ENCODE results near the gene KRT7. TPM values are rescaled to one million over a fixed set of nuclear protein-coding genes. Genes with fewer than 3 reads are reported as not detected.

The KRT7 gene
- total and polyA plus RNA-seq, 2 donors (not counting 1 experiment from before 2014, with no cell fraction given), result not detected

DNA sequence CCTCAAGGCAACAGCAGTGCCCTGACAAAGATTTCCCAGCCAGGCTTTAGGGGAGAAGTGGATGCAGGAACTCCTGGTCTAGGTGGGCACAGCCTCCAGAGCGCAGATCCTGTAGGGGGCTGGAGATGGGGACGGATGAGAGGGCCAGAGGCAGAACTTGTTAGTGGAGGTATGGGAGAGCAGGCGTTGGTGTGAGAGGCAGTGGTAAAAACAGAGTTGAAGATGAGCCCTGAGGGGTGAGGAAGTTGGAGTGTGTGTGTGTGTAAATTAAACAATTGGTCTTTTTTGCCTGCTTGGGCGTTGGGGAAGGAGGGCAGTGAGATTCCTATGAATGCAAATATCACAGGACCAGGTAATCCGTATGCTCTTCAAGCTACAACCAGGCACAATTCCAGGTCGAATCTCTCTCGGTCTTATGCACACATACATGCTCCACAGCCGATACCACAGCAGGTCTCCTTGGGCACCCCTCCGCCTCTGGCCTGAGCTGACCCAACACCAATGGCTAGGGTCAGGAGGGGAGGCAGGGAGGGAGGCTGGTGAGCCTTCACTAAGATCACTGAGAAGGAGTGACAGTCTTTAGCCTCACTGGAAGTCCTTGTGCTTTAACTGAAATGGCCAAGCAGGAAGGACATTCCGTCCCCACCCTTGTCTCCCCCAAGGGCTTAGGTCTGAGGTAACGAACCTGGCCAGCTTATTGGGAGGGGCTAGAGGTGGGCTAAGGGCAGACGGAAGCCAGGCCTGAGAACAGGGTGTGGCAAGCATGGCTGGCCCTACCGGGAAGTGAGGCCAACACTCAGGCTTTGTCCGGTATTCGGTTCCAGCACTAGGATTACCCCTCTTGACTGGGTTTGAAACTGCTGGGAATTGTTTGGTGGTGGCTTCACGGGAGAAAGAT, 1.5 kb upstream of the KRT7 start:
- ChIA-PET CTCF (no interaction called here), POLR2A (no interaction called here)
- 79% methylated on average over 14 of the region's 16 CpGs for WGBS (ENCODE audit: insufficient coverage)

DNA sequence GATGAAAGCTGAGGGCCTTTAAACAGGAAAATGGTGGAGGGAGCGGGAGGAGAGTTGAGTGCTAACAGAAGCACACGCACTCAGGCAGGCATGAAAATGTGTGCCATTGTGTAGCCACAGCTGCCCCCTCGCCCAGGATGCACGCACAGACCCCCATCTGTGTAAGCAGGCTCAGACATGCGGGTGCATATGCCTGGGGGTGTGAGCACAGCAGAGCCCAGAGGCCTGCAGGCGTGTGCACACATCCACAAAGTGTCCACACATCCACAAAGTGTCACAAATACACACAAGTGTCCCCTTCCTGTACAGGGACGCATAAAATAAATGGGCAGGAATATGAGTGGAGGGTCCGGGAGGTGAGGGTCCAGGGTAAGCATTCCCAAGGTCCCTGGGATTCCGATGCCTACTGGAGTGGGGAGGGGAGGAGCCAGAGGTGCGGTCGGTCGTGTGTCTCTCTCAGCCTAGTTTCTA, 805 bp upstream of the KRT7 start:
- Histone ChIP-seq H3K9ac (ENCODE audit: low read length) (no peak overlapping the region), H3K79me2 (ENCODE audit: control insufficient read depth, insufficient read depth, low read length) (no peaks in the 10 kb centered on the region), H4K20me1 (ENCODE audit: control insufficient read depth, insufficient read depth, low read length, poor library complexity, severe bottlenecking) (no peaks in the 10 kb centered on the region), H3K4me3 (ENCODE audit: control extremely low read depth in 1 of 5, extremely low read depth in 1 of 5, insufficient read depth in 1 of 5, low read depth in 2 of 5, low read length in 4 of 5) (no peak overlapping the region), H3K4me1 (ENCODE audit: control insufficient read depth in 2 of 2, insufficient read depth in 2 of 2, low read length in 2 of 2) (no peaks in the 10 kb centered on the region), H3K36me3 (replicated peaks in 1 of 2; ENCODE audit: control extremely low read depth in 1 of 2, control insufficient read depth in 1 of 2, extremely low read depth in 1 of 2, insufficient read depth in 2 of 2, low read length in 1 of 2) (no peaks in the 10 kb centered on the region), H3K27me3 (replicated peaks in 1 of 4; ENCODE audit: control extremely low read depth in 1 of 4, control insufficient read depth in 3 of 4, insufficient read depth in 4 of 4, low read length in 3 of 4) (peaks cover 0 to 32% (median 3%) of the 10 kb centered on the region in 4 experiments), H3K4me2 (replicated peaks; ENCODE audit: low read depth, low read length, poor library complexity, severe bottlenecking) (no peak overlapping the region), H2AFZ (ENCODE audit: insufficient read depth, low read depth, low read length, poor library complexity, severe bottlenecking) (no peak overlapping the region), H3K9me3 (ENCODE audit: control extremely low read depth in 1 of 3, control insufficient read depth in 2 of 3, insufficient read depth in 1 of 3, low read length in 2 of 3) (peaks cover 0 to 3% (median 0%) of the 10 kb centered on the region in 3 donors), H3K27ac (ENCODE audit: low read length in 2 of 2) (no peak overlapping the region)
- intact Hi-C loops (cut with micrococcal nuclease), result no loop called here
- ATAC-seq (ENCODE audit: low read depth) (no peak), DNase-seq (no peak)
- no peak for TF ChIP-seq EZH2 (IDR thresholded peaks at IDR 0.05; ENCODE audit: borderline replicate concordance, insufficient read depth, low read depth, low read length, poor library complexity, severe bottlenecking)
- TF ChIP-seq, protein P1, sequence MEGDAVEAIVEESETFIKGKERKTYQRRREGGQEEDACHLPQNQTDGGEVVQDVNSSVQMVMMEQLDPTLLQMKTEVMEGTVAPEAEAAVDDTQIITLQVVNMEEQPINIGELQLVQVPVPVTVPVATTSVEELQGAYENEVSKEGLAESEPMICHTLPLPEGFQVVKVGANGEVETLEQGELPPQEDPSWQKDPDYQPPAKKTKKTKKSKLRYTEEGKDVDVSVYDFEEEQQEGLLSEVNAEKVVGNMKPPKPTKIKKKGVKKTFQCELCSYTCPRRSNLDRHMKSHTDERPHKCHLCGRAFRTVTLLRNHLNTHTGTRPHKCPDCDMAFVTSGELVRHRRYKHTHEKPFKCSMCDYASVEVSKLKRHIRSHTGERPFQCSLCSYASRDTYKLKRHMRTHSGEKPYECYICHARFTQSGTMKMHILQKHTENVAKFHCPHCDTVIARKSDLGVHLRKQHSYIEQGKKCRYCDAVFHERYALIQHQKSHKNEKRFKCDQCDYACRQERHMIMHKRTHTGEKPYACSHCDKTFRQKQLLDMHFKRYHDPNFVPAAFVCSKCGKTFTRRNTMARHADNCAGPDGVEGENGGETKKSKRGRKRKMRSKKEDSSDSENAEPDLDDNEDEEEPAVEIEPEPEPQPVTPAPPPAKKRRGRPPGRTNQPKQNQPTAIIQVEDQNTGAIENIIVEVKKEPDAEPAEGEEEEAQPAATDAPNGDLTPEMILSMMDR (IDR thresholded peaks at IDR 0.05), result no peak
- WGBS (ENCODE audit: insufficient coverage), result 65% methylated on average over 11 of the region's 12 CpGs
- no peaks in the 10 kb centered on the region for H3K4me1 Mint-ChIP-seq
- H3K27me3 Mint-ChIP-seq, result peaks cover 46% of the 10 kb centered on the region
- CTCF ChIA-PET, result no interaction called here
- no peak overlapping the region for H3K4me3 Mint-ChIP-seq
- H3K27ac Mint-ChIP-seq, result no peak overlapping the region
- no peaks in the 10 kb centered on the region for H3K9me3 Mint-ChIP-seq (ENCODE audit: insufficient read depth)
- POLR2A ChIA-PET, result no interaction called here

More for the DNA sequence above, 1.5 kb upstream of the KRT7 start:
- Histone ChIP-seq H2AFZ (ENCODE audit: insufficient read depth, low read depth, low read length, poor library complexity, severe bottlenecking) (no peak overlapping the region), H3K4me3 (ENCODE audit: control extremely low read depth in 1 of 5, extremely low read depth in 1 of 5, insufficient read depth in 1 of 5, low read depth in 2 of 5, low read length in 4 of 5) (no peak overlapping the region), H3K4me1 (ENCODE audit: control insufficient read depth in 2 of 2, insufficient read depth in 2 of 2, low read length in 2 of 2) (no peaks in the 10 kb centered on the region), H3K4me2 (replicated peaks; ENCODE audit: low read depth, low read length, poor library complexity, severe bottlenecking) (no peak overlapping the region), H3K9me3 (ENCODE audit: control extremely low read depth in 1 of 3, control insufficient read depth in 2 of 3, insufficient read depth in 1 of 3, low read length in 2 of 3) (peaks cover 0 to 3% (median 0%) of the 10 kb centered on the region in 3 donors), H3K27ac (ENCODE audit: low read length in 2 of 2) (no peak overlapping the region), H3K27me3 (replicated peaks in 1 of 4; ENCODE audit: control extremely low read depth in 1 of 4, control insufficient read depth in 3 of 4, insufficient read depth in 4 of 4, low read length in 3 of 4) (peaks cover 0 to 32% (median 3%) of the 10 kb centered on the region in 4 experiments), H4K20me1 (ENCODE audit: control insufficient read depth, insufficient read depth, low read length, poor library complexity, severe bottlenecking) (no peaks in the 10 kb centered on the region), H3K36me3 (replicated peaks in 1 of 2; ENCODE audit: control extremely low read depth in 1 of 2, control insufficient read depth in 1 of 2, extremely low read depth in 1 of 2, insufficient read depth in 2 of 2, low read length in 1 of 2) (no peaks in the 10 kb centered on the region), H3K9ac (ENCODE audit: low read length) (no peak overlapping the region), H3K79me2 (ENCODE audit: control insufficient read depth, insufficient read depth, low read length) (no peaks in the 10 kb centered on the region)
- Mint-ChIP-seq H3K27ac (no peak overlapping the region), H3K4me1 (no peaks in the 10 kb centered on the region), H3K4me3 (no peak overlapping the region), H3K27me3 (peaks cover 46% of the 10 kb centered on the region), H3K9me3 (ENCODE audit: insufficient read depth) (no peaks in the 10 kb centered on the region)
- no peak for DNase-seq
- intact Hi-C loops (cut with micrococcal nuclease), result no loop called here
- no peak for ATAC-seq (ENCODE audit: low read depth)
- TF ChIP-seq EZH2 (IDR thresholded peaks at IDR 0.05; ENCODE audit: borderline replicate concordance, insufficient read depth, low read depth, low read length, poor library complexity, severe bottlenecking), result no peak
- TF ChIP-seq, protein P1 (IDR thresholded peaks at IDR 0.05), result no peak
